ENCODE measurements around the gene OPCML.

OPCML gene

DNA sequence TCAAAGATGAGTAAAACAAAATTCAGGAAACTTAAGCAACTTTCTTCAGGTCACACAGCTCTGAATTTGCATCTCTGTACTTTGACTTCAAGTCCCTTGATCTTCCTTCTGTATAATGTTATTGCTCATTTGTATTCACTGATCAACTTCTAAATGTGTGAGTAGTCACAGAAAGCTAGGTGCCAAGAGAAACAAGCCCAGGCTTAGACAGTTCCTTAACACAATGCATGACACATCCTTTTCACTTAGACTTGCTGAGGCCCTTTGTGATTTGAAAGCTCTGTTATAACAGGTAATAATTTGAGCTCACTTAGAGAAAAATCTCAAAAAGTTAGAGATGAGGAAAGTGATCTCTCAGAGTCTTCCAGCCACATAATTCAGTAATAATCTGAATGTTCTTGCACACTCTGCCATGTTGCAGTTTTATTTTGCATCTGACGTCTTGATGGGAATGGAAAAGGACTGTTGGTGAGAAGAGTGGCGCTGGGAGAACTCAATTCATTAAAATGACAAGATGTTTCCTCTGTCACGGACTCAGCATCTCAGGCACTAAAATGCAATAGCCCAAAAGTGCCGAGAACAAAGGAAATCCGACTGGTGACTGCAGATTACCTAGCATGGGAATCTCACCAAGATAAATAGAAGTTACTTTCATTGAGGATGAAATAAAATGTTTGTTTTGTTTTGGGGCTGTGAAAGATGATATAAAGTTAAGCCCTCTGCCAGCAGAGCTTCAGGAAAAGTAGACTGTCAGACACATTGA, 665.3 kb downstream of the OPCML start:
- DNase-seq, result no peak

DNA sequence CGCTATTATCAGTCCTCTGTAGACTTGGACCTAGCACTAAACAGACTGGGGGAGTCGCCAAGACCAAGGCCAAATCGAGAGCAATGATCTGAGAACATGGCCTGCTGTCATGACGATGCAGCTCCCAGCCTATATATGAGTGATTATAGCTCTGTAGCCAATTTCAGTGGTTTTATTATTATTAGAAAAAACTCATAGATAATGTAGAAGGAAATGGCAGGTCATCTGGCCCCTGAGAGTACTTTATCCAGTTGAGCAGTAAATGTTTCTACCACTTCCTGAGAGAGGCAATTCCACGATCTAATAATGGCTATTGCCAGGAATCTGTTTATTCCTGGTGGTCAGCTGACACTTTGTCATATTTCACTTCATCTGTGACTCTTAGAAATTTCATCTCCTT, 666.7 kb downstream of the OPCML start:
- no peak for DNase-seq

DNA sequence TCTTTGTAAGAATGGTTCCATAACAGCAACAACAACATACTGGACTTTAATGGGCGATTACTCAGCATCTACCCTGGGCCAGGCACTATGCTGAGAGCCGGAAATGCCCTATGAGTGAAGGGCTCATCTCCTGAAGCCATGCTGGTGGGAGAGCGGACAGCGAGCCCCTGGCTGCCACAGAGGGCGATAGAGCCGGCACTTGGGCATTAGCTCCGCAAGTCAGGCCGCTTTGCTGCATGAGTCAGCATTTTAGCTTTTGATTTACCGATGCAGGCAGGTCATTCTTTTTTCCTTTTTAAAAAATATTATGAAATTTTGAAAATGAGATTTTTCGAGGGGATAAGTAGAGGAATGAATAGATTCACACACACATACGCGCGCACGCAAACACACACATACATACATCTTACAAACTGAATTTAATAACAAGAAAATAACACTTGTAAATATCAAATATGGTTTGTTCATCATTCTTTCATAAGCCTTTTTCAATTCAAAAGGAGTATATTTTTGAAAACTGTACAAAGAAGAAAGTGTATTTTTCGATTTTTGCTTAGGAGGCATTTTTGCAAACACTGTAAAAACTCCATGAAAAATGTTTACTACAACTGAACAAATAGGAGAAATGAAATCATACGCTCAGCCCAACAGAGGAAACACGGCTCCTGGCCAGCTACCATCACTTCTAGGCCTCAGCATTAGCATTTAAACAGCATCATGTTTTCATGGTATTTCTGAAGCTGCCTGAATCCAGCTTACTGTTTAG, 667.3 kb downstream of the OPCML start:
- no peak for DNase-seq

GRCh38 chr11:132862933-132863332, 669.4 kb downstream of the OPCML start:
- DNase-seq, result no peak

DNA sequence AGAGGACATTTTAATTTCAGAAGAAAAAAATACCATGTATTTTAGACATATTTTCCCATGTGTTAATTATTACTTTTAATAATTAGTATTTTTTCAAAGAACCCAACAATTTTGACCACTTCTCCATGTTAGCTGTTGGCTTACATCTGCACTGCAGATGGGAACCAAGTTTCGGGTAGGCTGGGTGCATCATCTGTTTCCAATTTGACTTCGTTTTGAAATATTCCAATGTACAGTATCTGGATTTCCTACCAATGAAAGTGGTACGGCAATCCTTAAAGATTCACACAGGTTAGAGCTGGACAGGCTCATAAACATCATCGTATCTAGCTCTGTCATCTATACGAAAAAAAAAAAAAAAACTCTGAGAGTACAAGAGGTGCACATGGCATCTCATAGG, 670.2 kb downstream of the OPCML start:
- no peak for DNase-seq

DNA sequence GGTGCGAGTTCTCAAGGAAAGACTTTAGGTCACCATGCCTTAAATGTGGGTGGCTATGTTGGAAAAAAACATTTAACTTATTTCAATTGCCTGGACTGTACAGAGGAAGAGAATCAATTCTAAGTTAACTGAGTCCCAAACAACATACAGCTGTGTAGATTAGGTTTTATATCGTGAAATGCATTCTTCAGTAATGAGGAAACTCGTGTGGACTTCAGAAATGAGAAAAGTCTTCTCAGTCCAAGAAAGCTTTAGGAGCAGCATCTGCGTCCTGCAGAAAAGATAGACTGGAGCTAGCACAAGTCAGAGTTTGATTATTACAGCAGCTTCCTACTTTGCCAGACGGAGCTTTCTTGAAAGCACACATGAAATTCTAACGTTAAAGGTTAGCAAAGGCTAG, 673.0 kb downstream of the OPCML start:
- no peak for DNase-seq

- DNase-seq, result no peak
These were observed 674.1 kb downstream of the OPCML start for GRCh38 chr11:132858223-132858622.

GRCh38 chr11:132856032-132856431, 676.3 kb downstream of the OPCML start:
- no peak for DNase-seq

DNA sequence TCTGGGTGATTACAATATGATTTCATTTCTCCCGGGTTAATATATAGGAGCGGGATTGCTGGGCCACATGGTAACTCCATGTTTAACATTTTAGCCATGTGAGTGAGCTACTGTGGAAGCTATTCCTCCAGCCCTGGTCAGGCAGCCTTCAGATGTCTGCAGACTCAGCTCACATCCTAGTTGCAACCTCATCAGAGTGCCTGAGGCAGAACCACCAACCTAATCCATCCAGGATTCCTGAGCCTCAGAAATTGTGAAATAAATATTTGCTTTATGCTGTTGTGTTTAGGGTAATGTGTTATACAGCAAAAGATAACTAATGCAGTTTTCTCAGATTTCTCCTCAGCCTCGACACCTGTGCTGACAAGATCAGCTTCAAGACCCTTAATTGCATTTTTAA, 676.8 kb downstream of the OPCML start:
- no peak for DNase-seq

DNA sequence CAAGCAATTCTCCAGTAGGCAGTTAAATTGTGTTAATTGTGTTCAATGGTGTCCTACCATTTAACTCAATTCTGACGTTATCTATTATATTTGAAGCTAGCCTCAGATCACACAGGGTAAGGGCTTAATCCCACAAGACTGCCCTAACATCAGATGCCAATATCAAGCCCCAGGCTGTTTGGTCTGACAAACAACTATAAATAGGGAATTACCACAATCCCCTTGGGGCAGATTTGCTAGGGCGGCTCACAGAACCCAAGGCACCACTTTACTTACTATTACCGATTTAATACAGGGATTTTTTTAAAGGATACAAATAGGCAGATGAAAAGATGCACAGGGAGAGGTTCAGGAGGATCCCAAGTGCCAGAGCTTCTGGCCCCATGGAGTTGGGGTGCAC, 678.4 kb downstream of the OPCML start:
- DNase-seq, result no peak

DNA sequence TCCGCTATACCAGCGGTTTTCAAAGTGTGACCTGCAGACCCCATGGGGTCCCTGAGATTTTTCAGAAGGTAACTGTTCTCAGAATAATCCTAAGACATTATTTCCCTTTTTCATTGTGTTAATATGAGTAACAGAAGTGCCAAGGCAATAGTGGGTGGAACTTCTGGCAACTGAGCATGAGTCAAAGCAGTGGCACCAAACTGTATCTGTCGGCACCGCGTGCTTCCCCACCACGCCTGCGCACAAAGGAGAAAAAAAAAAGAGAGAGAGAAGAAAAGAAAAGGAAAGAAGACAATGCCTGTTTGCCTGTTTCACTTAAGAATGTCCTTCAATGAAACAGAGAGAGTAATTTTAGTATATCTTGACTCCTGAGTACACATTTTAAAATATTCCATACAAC, 679.9 kb downstream of the OPCML start:
- DNase-seq, result no peak

DNA sequence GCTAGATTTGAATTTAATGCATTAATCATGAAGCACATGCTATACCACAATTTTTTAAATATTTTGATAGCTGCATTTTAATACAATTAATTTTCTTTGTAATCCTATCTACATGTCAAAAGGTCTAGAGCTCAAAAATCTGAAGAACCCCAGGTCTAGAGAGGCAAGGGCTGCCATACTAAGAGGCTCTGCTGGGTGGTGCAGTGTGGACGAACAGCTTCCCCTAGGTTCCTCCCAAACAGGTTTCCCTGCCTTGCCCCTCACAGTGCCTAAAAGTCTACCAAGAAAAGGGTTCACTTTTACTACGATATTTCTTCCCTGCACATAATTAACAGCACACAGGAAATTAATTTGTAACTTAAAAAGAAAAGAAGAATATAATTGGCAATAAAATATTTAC, 681.1 kb downstream of the OPCML start:
- no peak for DNase-seq

- no peak for DNase-seq
These were observed 682.0 kb downstream of the OPCML start for GRCh38 chr11:132850266-132850665.

- DNase-seq, result no peak
These were observed 684.0 kb downstream of the OPCML start for GRCh38 chr11:132848336-132848735.

- DNase-seq, result no peak
These were observed 686.2 kb downstream of the OPCML start for GRCh38 chr11:132846075-132846474.

- DNase-seq, result no peak
These were observed 687.2 kb downstream of the OPCML start for GRCh38 chr11:132844956-132845696.

DNA sequence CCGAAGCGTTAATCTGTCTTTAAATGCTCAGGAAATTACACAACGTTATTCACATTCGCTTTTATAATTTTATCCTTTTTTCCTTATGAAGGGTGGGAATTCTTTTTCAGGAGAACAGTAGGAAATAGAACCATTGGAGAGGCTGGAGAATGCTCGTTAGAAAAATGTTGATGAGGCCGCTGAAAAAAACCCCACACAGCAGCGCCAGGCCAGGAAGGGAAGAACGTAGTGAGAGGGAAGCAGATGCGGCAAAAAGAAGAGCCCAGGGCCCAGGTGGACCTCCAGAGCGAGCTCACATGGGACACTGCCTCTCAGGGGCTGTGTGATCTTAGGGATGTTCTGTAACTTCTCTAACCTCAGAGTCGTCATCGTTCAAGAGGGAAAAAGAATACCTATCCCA, 691.6 kb downstream of the OPCML start:
- DNase-seq, result no peak

DNA sequence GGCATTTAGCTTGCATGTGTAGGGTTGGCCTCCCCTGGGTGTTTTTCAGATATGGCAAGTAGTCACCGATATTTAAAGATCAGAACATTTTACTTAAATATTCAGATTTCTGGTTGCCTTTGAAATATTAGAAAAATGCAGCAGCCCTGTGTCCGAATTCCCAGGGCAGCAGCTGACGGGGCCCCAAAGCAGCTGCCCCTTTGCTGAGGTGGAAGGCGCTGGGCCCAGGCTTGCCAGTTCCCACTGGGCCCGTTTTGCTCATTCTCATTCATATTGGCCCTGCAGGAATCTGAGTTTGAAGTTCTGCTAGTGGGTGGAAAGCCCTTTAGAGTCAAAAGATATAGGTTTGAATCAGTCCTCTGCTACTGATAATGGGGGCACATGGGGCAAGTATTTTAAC, 692.1 kb downstream of the OPCML start:
- DNase-seq, result no peak

- no peak for DNase-seq
These were observed 692.9 kb downstream of the OPCML start for GRCh38 chr11:132839236-132839945.

- no peak for DNase-seq
These were observed 693.7 kb downstream of the OPCML start for GRCh38 chr11:132838627-132839026.

DNA sequence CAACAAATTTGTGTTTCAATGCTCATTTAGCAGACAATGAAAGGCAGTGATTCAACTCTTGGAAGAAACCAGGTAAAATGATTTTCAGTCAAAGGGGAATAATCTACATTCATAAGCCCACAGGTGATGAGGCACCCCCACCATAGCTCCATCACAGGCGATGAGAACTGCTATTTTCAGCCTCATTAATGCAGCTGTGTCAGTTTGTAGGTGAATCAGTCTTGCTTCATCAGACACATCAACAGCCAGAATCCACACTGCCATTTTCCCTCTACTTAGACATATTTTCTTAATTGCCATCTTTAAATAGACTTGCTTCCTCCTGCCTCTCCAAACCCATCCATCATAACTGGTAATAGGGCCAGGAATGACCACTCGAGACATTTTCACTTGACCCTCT, 701.0 kb downstream of the OPCML start:
- no peak for DNase-seq

DNA sequence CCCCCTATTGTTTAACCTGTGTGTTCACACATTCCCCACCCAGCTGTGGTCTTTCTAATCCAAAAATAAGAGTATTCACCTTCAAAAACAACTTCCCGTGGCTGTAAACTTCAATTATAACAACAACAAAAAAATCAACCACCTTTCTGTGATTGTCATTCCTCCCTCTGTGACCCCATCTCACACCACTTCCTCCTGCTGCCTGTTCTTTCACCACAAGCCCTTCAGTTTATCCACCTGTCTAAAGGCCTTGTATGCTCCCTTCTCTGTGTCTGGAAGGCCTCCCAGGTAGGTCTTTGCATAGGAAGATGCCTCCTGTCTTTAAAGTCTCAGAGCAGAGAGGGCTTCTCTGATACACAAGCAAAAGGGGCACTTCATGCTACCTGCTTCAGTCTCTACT, 707.7 kb downstream of the OPCML start:
- DNase-seq, result no peak

DNA sequence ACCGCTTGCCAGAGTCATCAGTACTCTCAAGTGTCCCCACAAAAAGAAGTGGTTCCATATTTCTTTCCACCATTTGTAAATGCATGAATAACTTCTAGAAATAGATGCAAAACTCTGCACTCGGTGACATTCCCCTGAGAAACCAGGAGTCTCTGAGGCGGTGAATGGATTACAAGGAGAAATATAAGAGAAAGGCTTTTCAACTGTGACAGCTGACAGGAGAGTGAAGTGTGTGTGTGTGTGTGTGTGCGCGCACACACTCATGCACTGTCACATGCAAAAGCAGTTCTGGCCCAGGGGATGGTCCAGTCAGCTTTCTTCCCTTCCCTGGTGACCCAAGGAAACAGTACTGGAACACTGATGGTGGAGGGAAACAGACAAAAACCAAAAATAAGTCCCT, 710.0 kb downstream of the OPCML start:
- DNase-seq, result no peak

Measured in DMS79 (cell line).